SW480 (cell line): ENCODE data around the gene KERA.

Source experiments
- DNase-seq: peaks from one replicate; pipeline ENCODE4 v3.0.0-alpha.2; 2016; ENCODE audit warnings: low spot score

Gene KERA

DNA sequence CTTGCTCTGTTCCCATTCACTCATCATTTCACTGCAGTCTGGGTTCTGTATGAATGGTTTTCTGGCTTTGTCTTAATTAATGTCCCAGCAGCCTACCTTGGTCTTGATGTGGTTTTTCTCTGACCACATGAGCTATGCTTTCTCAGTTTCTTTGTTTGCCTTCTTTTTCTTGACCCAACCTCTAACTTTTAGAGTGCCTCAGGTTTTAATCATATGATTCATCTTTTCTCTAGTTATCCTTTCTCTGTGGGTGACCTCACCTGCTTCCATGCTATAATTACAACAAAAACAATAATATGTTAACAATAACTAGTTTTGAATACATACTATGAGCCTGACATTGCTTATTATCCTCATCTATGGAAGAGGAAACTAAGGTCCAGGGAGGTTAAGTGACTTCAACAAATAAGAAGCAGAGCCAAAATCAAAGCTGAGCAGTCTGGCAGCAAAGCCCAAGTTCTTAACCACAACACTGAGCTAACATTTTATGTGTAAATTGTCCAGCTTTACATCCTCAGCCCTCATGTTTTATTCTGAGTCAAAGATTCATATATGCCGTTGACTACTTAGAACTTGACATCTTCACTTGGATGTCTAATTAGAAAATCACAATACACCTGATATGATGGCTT, 48.4 kb downstream of the KERA start:
- DNase-seq, result peak; percentile 68

DNA sequence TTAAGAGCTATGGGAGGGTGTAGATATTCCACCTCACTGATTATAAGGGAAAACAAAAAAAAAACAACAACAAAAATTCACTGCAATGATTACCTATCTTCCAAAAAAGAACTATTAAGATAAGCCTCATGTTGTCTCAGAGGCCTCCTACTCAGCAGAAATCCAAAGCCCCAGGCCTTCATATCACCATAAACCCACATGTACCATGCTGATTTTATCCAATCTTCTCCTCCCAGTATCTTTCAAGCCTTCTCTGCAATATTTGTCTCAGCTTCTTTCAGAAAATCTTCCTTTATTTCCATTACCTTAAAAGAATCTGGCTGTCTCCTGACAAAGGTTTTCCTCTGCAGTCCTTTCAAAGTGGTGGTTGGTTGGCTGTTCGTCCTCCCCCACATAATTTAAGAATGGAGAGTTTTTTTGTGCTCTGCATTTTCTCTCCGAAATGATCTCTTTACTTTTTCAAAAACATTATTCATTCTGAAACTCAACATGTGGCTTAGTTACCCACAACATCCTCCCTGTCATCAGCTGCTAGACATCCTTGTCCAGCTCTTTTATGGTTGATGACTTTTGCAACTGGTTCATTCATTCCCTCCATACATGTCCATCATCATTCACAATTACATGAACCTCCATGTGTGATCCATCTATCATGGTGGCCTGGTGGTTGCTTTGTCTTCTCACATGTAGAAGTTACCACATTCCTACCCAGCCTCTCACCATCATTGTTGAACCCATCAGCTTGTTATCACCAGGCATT, 50.1 kb downstream of the KERA start:
- DNase-seq, result no peak

DNA sequence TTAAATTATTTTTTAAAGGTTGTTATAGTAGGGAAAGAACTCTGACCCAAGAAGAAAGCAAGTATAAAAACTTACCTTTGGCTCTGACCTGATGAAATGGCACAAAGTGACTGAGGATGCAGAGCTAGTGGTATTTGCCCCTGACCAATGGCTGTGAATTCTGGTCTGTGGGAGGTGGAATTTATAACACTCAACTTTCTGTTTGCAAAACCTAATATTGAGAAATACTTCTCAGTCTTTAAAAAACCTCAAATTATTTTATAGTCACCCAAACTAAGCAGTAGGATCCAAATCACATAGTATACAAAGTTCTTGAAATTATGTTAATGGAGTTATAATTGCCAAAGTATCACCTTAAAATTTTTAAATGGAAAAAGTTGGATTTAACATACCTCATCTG, 53.0 kb downstream of the KERA start, which contains the start of gene EPYC:
EPYC (minus strand) TSS at position 101 of the 400 bp plus-strand sequence. CDS start 2,407 bp downstream, outside the sequence.
- no peak for DNase-seq

DNA sequence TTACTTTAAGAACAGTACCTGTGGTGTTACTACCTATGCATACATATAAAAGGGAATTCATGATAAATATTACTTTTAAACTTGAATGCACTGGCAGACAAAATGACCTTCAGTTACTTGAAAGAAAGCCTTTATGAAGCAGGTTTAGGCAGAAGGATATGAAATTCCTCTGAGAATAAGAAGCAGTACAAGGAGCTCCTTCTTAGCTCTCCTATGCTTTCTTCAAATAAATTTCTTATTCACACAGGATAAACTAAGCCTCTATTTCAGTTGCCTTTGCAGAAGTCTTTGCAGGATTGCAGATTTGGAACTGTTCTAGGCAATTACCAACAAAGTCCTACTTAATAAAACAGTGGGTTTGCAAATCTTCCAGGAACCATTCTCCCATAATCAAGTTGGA, 54.1 kb downstream of the KERA start:
- no peak for DNase-seq

DNA sequence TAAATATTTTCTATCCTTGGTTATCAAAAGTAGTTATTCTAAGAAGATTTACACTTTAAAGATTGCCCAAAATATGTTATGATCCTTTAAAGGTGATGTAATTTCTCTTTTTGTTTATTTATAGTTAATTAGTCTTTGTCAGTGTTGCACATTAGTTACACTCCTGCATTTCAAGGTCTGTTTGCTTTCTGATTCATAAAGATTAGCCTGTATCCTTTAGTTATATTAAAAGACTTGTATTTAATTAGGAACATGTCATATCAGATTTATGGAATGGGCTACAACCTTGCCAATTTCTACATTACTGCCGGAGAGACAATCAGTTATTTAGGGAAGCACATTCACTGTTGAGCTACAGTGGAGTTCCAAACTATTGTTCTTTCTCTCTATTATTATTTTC, 56.5 kb downstream of the KERA start:
- no peak for DNase-seq
